DOHH2 (cell line): ENCODE results near the gene CCDC126.

Source experiments
- H3F3A ChIP-seq: fragments of 200-600 bp; sonication (generic), shearing (Covaris generic); 2 replicates; pipeline ENCODE4 v1.6.0; 2016; ENCODE audit warnings: antibody characterized with exemption, mild to moderate bottlenecking; ENCODE audit not compliant: control insufficient read depth, insufficient read depth
- H3K27ac ChIP-seq: fragments of 200-600 bp; sonication (generic); 2 replicates; pipeline ENCODE4 v1.5.1; 2014; ENCODE audit warnings: low read depth, mild to moderate bottlenecking, low read length, moderate library complexity
- H3K27me3 ChIP-seq: fragments of 200-600 bp; sonication (generic); 2 replicates; pipeline ENCODE4 v1.6.1; 2014; ENCODE audit warnings: mild to moderate bottlenecking, low read length, mixed read lengths; ENCODE audit not compliant: control insufficient read depth
- H3K36me3 ChIP-seq: fragments of 200-600 bp; sonication (generic); 2 replicates; pipeline ENCODE4 v1.6.1; 2014; ENCODE audit warnings: mild to moderate bottlenecking, low read length, moderate library complexity, mixed read lengths; ENCODE audit not compliant: control insufficient read depth
- H3K4me1 ChIP-seq: fragments of 200-600 bp; sonication (generic); 2 replicates; pipeline ENCODE4 v1.6.1; 2014; ENCODE audit warnings: mild to moderate bottlenecking, low read length, mixed read lengths; ENCODE audit not compliant: control insufficient read depth
- H3K4me2 ChIP-seq: fragments of 200-600 bp; sonication (generic); 2 replicates; pipeline ENCODE4 v1.6.0; 2014; ENCODE audit warnings: mild to moderate bottlenecking, low read length, moderate library complexity
- H3K4me3 ChIP-seq: fragments of 200-600 bp; sonication (generic); 2 replicates; pipeline ENCODE4 v1.5.1; 2014; ENCODE audit warnings: mild to moderate bottlenecking, low read length, mixed read lengths
- H3K79me2 ChIP-seq: fragments of 200-600 bp; sonication (generic); 2 replicates; pipeline ENCODE4 v1.6.1; 2014; ENCODE audit warnings: mild to moderate bottlenecking, low read length, mixed read lengths; ENCODE audit not compliant: control insufficient read depth
- H3K9me2 ChIP-seq: fragments of 200-600 bp; sonication (generic); replicated peaks from 2 replicates; pipeline ENCODE4 v1.6.1; 2014; ENCODE audit warnings: mild to moderate bottlenecking, low read length, mixed read lengths; ENCODE audit not compliant: control insufficient read depth
- H3K9me3 ChIP-seq: fragments of 200-600 bp; sonication (generic); 2 replicates; pipeline ENCODE4 v1.6.1; 2014; ENCODE audit warnings: antibody characterized with exemption, low read length, mixed read lengths; ENCODE audit not compliant: control insufficient read depth, insufficient read depth
- H4K20me1 ChIP-seq: fragments of 200-600 bp; sonication (generic); 2 replicates; pipeline ENCODE4 v1.6.0; 2014; ENCODE audit warnings: low read depth, mild to moderate bottlenecking, antibody characterized with exemption, low read length, moderate library complexity; ENCODE audit not compliant: control insufficient read depth, insufficient read depth
- EZH2phosphoT487 ChIP-seq: fragments of 200-600 bp; sonication (generic); IDR thresholded peaks from 2 replicates; pipeline ENCODE4 v1.6.1; 2017; ENCODE audit warnings: borderline replicate concordance, mild to moderate bottlenecking, antibody characterized with exemption, low read length, moderate library complexity, mixed read lengths
- TF ChIP-seq, protein P1 (sequence below): fragments of 200-600 bp; sonication (generic); IDR thresholded peaks from one replicate; pipeline ENCODE4 v1.5.1; 2014; ENCODE audit warnings: antibody characterized with exemption, mild to moderate bottlenecking, low read depth, low read length; ENCODE audit not compliant: poor library complexity, severe bottlenecking

Gene CCDC126

DNA sequence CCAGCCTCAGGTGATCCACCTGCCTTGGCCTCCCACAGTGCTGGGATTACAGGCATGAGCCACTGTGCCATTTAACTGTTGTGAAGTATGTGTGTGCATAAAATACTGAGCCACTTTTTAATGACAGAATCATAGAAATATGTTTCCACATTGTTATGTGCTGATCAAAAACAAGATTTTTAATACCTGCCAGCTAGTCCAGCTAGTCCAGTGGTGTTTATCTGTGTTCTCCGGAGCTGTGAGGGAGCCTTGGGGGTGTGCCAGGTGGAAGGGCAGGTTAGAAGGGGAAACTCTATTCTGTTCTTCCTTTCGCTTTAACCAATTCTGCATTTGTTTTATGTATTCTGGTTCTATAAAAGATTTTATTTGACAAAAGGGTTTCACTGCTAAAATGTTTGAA, 89.8 kb downstream of the CCDC126 start:
- TF ChIP-seq EZH2phosphoT487: no peak
- TF ChIP-seq, protein P1, sequence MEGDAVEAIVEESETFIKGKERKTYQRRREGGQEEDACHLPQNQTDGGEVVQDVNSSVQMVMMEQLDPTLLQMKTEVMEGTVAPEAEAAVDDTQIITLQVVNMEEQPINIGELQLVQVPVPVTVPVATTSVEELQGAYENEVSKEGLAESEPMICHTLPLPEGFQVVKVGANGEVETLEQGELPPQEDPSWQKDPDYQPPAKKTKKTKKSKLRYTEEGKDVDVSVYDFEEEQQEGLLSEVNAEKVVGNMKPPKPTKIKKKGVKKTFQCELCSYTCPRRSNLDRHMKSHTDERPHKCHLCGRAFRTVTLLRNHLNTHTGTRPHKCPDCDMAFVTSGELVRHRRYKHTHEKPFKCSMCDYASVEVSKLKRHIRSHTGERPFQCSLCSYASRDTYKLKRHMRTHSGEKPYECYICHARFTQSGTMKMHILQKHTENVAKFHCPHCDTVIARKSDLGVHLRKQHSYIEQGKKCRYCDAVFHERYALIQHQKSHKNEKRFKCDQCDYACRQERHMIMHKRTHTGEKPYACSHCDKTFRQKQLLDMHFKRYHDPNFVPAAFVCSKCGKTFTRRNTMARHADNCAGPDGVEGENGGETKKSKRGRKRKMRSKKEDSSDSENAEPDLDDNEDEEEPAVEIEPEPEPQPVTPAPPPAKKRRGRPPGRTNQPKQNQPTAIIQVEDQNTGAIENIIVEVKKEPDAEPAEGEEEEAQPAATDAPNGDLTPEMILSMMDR: no peak
- no peak overlapping the region for H3K4me2 ChIP-seq
- no peaks in the 10 kb centered on the region for H3K9me2 ChIP-seq
- H3K27ac ChIP-seq: no peak overlapping the region
- no peaks in the 10 kb centered on the region for H3F3A ChIP-seq
- no peaks in the 10 kb centered on the region for H3K9me3 ChIP-seq
- H3K4me1 ChIP-seq: no peaks in the 10 kb centered on the region
- H3K27me3 ChIP-seq: no peaks in the 10 kb centered on the region
- no peaks in the 10 kb centered on the region for H4K20me1 ChIP-seq
- H3K36me3 ChIP-seq: peaks cover 3% of the 10 kb centered on the region; the same call in 1 of the 2 replicates
- no peaks in the 10 kb centered on the region for H3K79me2 ChIP-seq
- no peak overlapping the region for H3K4me3 ChIP-seq

DNA sequence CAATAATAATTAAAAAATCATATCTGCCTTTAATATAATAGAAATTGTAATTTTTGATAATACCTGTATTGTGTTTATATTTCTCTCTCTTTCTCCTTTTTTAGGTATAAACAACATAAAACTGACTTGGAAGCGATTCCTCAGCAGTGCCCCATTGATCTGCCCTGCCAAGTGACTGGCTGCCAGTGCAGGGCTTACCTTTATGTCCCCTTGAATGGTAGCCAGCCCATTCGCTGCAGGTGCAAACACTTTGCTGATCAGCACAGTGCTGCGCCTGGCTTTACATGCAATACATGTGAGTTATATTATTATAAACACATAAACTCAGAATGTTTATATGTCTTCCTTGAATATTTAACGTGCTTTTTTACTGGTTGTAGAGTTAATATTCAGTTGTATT, 92.0 kb downstream of the CCDC126 start:
- Histone ChIP-seq H3K27me3 (no peaks in the 10 kb centered on the region), H3K79me2 (no peaks in the 10 kb centered on the region), H3F3A (no peaks in the 10 kb centered on the region), H3K9me2 (no peaks in the 10 kb centered on the region), H4K20me1 (no peaks in the 10 kb centered on the region), H3K9me3 (no peaks in the 10 kb centered on the region), H3K36me3 (peaks cover 7% of the 10 kb centered on the region), H3K27ac (no peak overlapping the region), H3K4me1 (no peaks in the 10 kb centered on the region), H3K4me2 (no peak overlapping the region), H3K4me3 (no peak overlapping the region)
- TF ChIP-seq, protein P1: no peak
- TF ChIP-seq EZH2phosphoT487: no peak

DNA sequence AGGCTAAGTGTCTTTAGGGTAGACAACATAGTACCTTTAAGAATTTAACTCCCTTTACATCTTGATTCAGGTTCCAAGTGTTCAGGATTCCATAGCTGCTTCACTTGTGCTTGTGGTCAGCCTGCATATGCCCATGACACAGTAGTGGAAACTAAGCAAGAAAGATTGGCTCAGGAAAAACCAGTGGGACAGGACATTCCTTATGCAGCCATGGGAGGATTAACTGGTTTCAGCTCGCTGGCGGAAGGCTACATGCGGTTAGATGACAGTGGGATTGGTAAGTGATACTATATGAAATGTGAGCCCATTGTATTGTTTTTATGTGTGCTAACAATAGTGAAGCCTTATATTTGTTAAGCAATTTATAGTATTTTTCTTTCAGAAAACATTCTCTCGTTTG, 94.1 kb downstream of the CCDC126 start:
- Histone ChIP-seq H3K4me3 (no peak overlapping the region), H3K9me3 (no peaks in the 10 kb centered on the region), H4K20me1 (no peaks in the 10 kb centered on the region), H3K4me2 (no peak overlapping the region), H3K27me3 (no peaks in the 10 kb centered on the region), H3K27ac (no peak overlapping the region), H3F3A (no peaks in the 10 kb centered on the region), H3K4me1 (no peaks in the 10 kb centered on the region), H3K79me2 (no peaks in the 10 kb centered on the region), H3K36me3 (peaks cover 7% of the 10 kb centered on the region), H3K9me2 (no peaks in the 10 kb centered on the region)
- TF ChIP-seq, protein P1: no peak
- TF ChIP-seq EZH2phosphoT487: no peak

DNA sequence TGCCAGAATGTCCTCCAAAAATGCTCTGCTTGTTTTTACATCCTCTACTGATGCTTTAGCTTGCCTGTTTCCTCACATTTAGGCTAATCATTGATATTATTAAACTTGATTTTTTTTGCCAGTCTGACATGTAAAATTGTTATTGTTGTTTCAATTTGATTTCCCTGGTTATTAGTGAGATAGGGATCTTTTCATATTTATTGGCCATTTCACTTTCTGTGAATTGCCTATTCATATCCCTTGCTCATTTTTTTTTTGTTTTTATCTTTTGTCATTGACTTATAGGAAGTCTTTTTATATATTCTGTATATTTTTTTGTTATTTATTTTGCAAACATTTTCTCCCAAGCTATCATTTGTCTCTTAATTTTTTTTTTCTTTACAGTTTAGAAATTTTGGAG, 96.0 kb downstream of the CCDC126 start:
- Histone ChIP-seq H3K4me2 (no peak overlapping the region), H3K36me3 (peaks cover 7% of the 10 kb centered on the region), H3K4me3 (no peak overlapping the region), H3F3A (no peaks in the 10 kb centered on the region), H4K20me1 (no peaks in the 10 kb centered on the region), H3K79me2 (no peaks in the 10 kb centered on the region), H3K27ac (no peak overlapping the region), H3K9me3 (no peaks in the 10 kb centered on the region), H3K9me2 (no peaks in the 10 kb centered on the region), H3K4me1 (no peaks in the 10 kb centered on the region), H3K27me3 (no peaks in the 10 kb centered on the region)
- TF ChIP-seq EZH2phosphoT487: no peak
- TF ChIP-seq, protein P1: no peak
